Measurements from ENCODE around the gene BLVRB.

DNA sequence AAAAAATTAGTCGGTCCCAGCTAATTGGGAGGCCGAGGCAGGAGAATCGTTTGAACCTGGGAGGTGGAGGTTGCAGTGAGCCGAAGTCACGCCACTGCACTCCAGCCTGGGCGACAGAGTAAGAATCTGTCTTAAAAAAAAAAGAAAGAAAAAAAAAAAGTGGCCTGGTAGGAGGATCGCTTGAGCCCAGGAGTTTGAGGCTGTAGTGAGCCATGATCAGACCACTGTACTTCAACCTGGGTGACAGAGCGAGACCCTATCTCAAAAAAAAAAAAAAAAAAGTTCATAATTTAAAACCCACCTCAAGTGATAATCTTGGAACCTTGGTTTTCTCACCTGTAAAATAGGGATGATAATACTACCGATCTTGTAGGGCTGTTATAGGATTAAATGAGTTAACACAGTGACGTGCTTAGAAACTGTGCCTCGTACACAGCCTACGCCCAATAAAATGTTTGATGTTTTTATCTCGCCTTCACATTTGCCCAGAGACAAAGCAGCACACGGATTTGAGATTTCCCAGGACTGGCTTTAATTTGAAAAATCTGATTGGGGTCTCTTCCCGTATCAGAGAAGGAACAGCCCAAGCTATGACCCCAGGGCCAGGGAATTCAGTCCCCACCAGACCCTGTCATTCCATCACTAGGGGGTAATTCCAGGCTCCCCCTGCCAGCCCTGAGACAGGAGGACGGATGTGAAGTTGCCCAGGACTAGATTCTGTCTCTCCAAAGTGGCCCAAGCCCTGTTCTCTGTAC, 43.4 kb downstream of the BLVRB start:
- no peak for TF ChIP-seq POLR2AphosphoS5 (IDR thresholded peaks at IDR 0.05)
- TF ChIP-seq, protein P1, sequence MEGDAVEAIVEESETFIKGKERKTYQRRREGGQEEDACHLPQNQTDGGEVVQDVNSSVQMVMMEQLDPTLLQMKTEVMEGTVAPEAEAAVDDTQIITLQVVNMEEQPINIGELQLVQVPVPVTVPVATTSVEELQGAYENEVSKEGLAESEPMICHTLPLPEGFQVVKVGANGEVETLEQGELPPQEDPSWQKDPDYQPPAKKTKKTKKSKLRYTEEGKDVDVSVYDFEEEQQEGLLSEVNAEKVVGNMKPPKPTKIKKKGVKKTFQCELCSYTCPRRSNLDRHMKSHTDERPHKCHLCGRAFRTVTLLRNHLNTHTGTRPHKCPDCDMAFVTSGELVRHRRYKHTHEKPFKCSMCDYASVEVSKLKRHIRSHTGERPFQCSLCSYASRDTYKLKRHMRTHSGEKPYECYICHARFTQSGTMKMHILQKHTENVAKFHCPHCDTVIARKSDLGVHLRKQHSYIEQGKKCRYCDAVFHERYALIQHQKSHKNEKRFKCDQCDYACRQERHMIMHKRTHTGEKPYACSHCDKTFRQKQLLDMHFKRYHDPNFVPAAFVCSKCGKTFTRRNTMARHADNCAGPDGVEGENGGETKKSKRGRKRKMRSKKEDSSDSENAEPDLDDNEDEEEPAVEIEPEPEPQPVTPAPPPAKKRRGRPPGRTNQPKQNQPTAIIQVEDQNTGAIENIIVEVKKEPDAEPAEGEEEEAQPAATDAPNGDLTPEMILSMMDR (IDR thresholded peaks at IDR 0.05): no peak

Data from breast epithelium (tissue), 3 donors.